GM23338 (cell line): ENCODE results near the gene CASP5. TPM values are rescaled to one million over a fixed set of nuclear protein-coding genes. Genes with fewer than 3 reads are reported as not detected.

Experiments
- ATAC-seq: fragments of 200-7000 bp; cut with Tn5 transposase; 3 replicates; pipeline ENCODE4 v1.9.1; 2020
- DNase-seq: peaks from one replicate; pipeline ENCODE4 v3.0.0-alpha.2; 2015; ENCODE audit warnings: low spot score
- H2AFZ ChIP-seq: fragments of 200-600 bp; sonication (generic); 2 replicates; pipeline ENCODE4 v1.8.0; 2016; ENCODE audit warnings: antibody characterized with exemption, mild to moderate bottlenecking, moderate library complexity
- H3F3A ChIP-seq: fragments of 200-600 bp; sonication (generic); replicated peaks from 2 replicates; pipeline ENCODE4 v1.8.0; 2017; ENCODE audit warnings: antibody characterized with exemption, mixed run types, low read depth
- H3K27ac ChIP-seq: fragments of 200-600 bp; sonication (generic); 2 replicates; pipeline ENCODE4 v1.6.1; 2016; ENCODE audit warnings: low read depth
- H3K27me3 ChIP-seq: fragments of 200-600 bp; sonication (generic); 2 replicates; pipeline ENCODE4 v1.8.0; 2016; ENCODE audit warnings: mild to moderate bottlenecking, mixed run types, moderate library complexity; ENCODE audit not compliant: insufficient read depth
- H3K36me3 ChIP-seq: fragments of 200-600 bp; sonication (generic); 2 replicates; pipeline ENCODE4 v1.8.0; 2016; ENCODE audit warnings: mild to moderate bottlenecking; ENCODE audit not compliant: insufficient read depth
- H3K4me1 ChIP-seq: fragments of 200-600 bp; sonication (generic); 2 replicates; pipeline ENCODE4 v1.8.0; 2016; ENCODE audit warnings: mild to moderate bottlenecking, moderate library complexity; ENCODE audit not compliant: insufficient read depth
- H3K4me2 ChIP-seq: fragments of 200-600 bp; sonication (generic); 2 replicates; pipeline ENCODE4 v1.7.1; 2017; ENCODE audit warnings: mixed run types
- H3K4me3 ChIP-seq: fragments of 200-600 bp; sonication (generic); 2 replicates; pipeline ENCODE4 v1.6.1; 2016; ENCODE audit warnings: mixed run types
- H3K79me2 ChIP-seq: fragments of 200-600 bp; sonication (generic); replicated peaks from 2 replicates; pipeline ENCODE4 v1.8.0; 2017; ENCODE audit warnings: mild to moderate bottlenecking; ENCODE audit not compliant: insufficient read depth
- H3K9me2 ChIP-seq: fragments of 200-600 bp; sonication (generic); 2 replicates; pipeline ENCODE4 v1.8.0; 2017; ENCODE audit not compliant: insufficient read depth
- H4K20me1 ChIP-seq: fragments of 200-600 bp; sonication (generic); replicated peaks from 2 replicates; pipeline ENCODE4 v1.8.0; 2017; ENCODE audit warnings: mild to moderate bottlenecking; ENCODE audit not compliant: insufficient read depth
- H3K27ac Mint-ChIP-seq: 2 replicates; pipeline ENCODE4 v1.8.0; 2020; ENCODE audit warnings: inconsistent platforms, mild to moderate bottlenecking, moderate library complexity, mixed read lengths
- H3K27me3 Mint-ChIP-seq: 3 replicates; pipeline ENCODE4 v1.8.0; 2022; ENCODE audit warnings: low read depth, mild to moderate bottlenecking, moderate library complexity, mixed read lengths, inconsistent platforms; ENCODE audit not compliant: insufficient read depth, poor library complexity
- H3K36me3 Mint-ChIP-seq: 3 replicates; pipeline ENCODE4 v1.8.0; 2021; ENCODE audit warnings: low read depth, mild to moderate bottlenecking, inconsistent platforms, moderate library complexity, mixed read lengths
- H3K4me1 Mint-ChIP-seq: 3 replicates; pipeline ENCODE4 v1.8.0; 2020; ENCODE audit warnings: mild to moderate bottlenecking, inconsistent platforms, mixed read lengths
- H3K4me3 Mint-ChIP-seq: 3 replicates; pipeline ENCODE4 v1.8.0; 2021; ENCODE audit warnings: moderate library complexity, mild to moderate bottlenecking, inconsistent platforms, mixed read lengths
- H3K9me3 Mint-ChIP-seq: 3 replicates; pipeline ENCODE4 v1.8.0; 2020; ENCODE audit warnings: moderate library complexity, mild to moderate bottlenecking, inconsistent platforms, mixed read lengths
- CREB1 ChIP-seq: fragments of 250-450 bp; sonication (Bioruptor Pico); IDR thresholded peaks from 2 replicates; pipeline ENCODE4 v1.5.0; 2020; ENCODE audit warnings: low read depth, mild to moderate bottlenecking, moderate library complexity
- EZH2 ChIP-seq: fragments of 200-600 bp; sonication (generic); IDR thresholded peaks from one replicate; pipeline ENCODE4 v1.8.0; 2017; ENCODE audit warnings: antibody characterized with exemption, mild to moderate bottlenecking, low read depth; ENCODE audit not compliant: unreplicated experiment
- EZH2phosphoT487 ChIP-seq: fragments of 200-600 bp; sonication (generic); IDR thresholded peaks from one replicate; pipeline ENCODE4 v1.8.1; 2018; ENCODE audit warnings: antibody characterized with exemption; ENCODE audit not compliant: unreplicated experiment
- JUNB ChIP-seq: IDR thresholded peaks from one replicate; pipeline ENCODE4 v1.6.1; 2016; ENCODE audit warnings: antibody characterized with exemption; ENCODE audit not compliant: unreplicated experiment
- POLR2AphosphoS5 ChIP-seq: IDR thresholded peaks from 2 replicates; pipeline ENCODE4 v1.6.1; 2016; ENCODE audit warnings: antibody characterized with exemption, low read depth
- STAT1 ChIP-seq: IDR thresholded peaks from one replicate; pipeline ENCODE4 v1.6.1; 2016; ENCODE audit warnings: antibody characterized with exemption; ENCODE audit not compliant: unreplicated experiment
- ZNF114 ChIP-seq: fragments of 250-450 bp; sonication (Bioruptor Pico); IDR thresholded peaks from 2 replicates; pipeline ENCODE4 v1.5.0; 2020; ENCODE audit warnings: mild to moderate bottlenecking, moderate library complexity
- ZNF331 ChIP-seq: fragments of 250-450 bp; sonication (Bioruptor Pico); IDR thresholded peaks from 2 replicates; pipeline ENCODE4 v1.5.0; 2020; ENCODE audit warnings: low read depth, mild to moderate bottlenecking, moderate library complexity
- polyA plus RNA-seq: library from polyadenylated mRNA; unstranded; fragments of >200 nt; fragmentation: Nextera tagmentation; extraction: Ambion mirVana; gene quantifications from 2 replicates; pipeline ENCODE4 v1.2.1, GENCODE V29; 2016
- total RNA-seq: library from RNA; depleted of rRNA; stranded (reverse); fragments of >200 nt; shearing (Covaris generic); gene quantifications from 2 replicates; pipeline ENCODE4 v1.2.3, GENCODE V29; 2014
- TF ChIP-seq, protein P1 (sequence below): IDR thresholded peaks from one replicate; pipeline ENCODE4 v1.6.1; 2018; ENCODE audit warnings: antibody characterized with exemption; ENCODE audit not compliant: unreplicated experiment
- TF ChIP-seq, protein P2 (sequence below): fragments of 250-450 bp; sonication (Bioruptor Pico); IDR thresholded peaks from 2 replicates; pipeline ENCODE4 v1.5.0; 2020; ENCODE audit warnings: mild to moderate bottlenecking, moderate library complexity
- TF ChIP-seq, protein P3 (sequence below): IDR thresholded peaks from 2 replicates; pipeline ENCODE4 v1.6.1; 2016; ENCODE audit warnings: antibody characterized with exemption

CASP5 gene
- total and polyA plus RNA-seq, 2 experiments from 2014 or later: not detected

DNA sequence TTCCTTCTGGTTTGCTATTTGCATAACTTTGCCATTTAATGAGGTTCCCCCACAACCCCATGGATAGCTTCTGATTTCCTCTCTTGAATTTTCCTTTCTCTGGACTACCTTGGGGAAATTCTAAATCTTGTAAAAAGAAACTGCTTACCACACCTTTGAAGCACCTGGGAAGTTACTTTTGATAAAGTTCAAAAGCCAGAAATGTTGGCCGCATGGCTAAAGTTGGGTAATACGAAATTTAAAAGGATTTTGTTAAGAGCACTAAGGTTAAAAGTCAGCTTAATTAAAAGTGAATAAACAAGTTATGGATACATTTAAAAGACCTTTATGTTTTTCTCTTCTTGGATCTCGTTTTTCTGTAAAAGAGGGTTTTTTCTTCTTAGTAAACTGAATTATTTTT is 60.1 kb downstream of the CASP5 start:
- H3F3A ChIP-seq: no peaks in the 10 kb centered on the region
- no peaks in the 10 kb centered on the region for H3K27me3 ChIP-seq
- peaks cover 11% of the 10 kb centered on the region; the same call in 1 of the 2 replicates for H3K9me2 ChIP-seq
- TF ChIP-seq JUNB: no peak
- TF ChIP-seq EZH2phosphoT487: no peak
- TF ChIP-seq ZNF114 (CRISPR knock-in tag): no peak
- H2AFZ ChIP-seq: no peak overlapping the region
- Mint-ChIP-seq H3K4me3 (no peak overlapping the region), H3K4me1 (no peaks in the 10 kb centered on the region), H3K27ac (no peak overlapping the region), H3K9me3 (peaks cover 28% of the 10 kb centered on the region), H3K36me3 (peaks cover 31% of the 10 kb centered on the region), H3K27me3 (no peaks in the 10 kb centered on the region)
- no peak for DNase-seq
- ATAC-seq: no peak
- H3K27ac ChIP-seq: no peak overlapping the region
- no peak overlapping the region for H3K4me2 ChIP-seq
- peaks cover 4% of the 10 kb centered on the region; the same call in 1 of the 2 replicates for H3K36me3 ChIP-seq
- no peaks in the 10 kb centered on the region for H4K20me1 ChIP-seq
- H3K4me3 ChIP-seq: no peak overlapping the region
- peaks cover 4% of the 10 kb centered on the region; the same call in 1 of the 2 replicates for H3K4me1 ChIP-seq
- H3K79me2 ChIP-seq: no peaks in the 10 kb centered on the region

DNA sequence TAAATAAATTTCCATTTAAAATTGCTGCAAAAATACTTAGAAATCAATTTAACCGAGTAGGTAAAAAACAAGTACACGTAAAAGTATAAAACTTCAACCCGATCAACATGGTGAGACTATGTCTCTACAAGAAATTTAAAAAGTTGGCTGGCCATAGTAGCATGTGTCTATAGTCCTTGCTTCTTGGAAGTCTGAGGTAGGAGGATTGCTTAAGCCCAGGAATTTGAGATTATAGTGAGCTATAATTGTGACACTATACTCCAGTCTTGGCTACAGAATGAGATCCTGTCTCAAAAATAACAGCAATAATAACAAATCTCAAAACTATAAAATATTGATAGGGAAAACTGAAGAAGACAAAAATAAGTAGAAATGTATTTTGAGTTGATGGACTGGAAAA is 65.7 kb downstream of the CASP5 start:
- Histone ChIP-seq H2AFZ (no peak overlapping the region), H3K79me2 (no peaks in the 10 kb centered on the region), H3K4me2 (no peak overlapping the region), H3F3A (no peaks in the 10 kb centered on the region), H3K36me3 (no peaks in the 10 kb centered on the region), H3K27me3 (no peaks in the 10 kb centered on the region), H3K27ac (no peak overlapping the region), H3K9me2 (peaks cover 11% of the 10 kb centered on the region; the same call in 1 of the 2 replicates), H3K4me1 (peaks cover 1% of the 10 kb centered on the region; the same call in 1 of the 2 replicates), H3K4me3 (no peak overlapping the region), H4K20me1 (no peaks in the 10 kb centered on the region)
- Mint-ChIP-seq H3K36me3 (peaks cover 2% of the 10 kb centered on the region; the same call in 2 of the 3 replicates), H3K27ac (no peak overlapping the region), H3K27me3 (no peaks in the 10 kb centered on the region), H3K4me1 (no peaks in the 10 kb centered on the region), H3K9me3 (no peaks in the 10 kb centered on the region), H3K4me3 (no peak overlapping the region)
- ATAC-seq: no peak
- DNase-seq: no peak
- no peak for TF ChIP-seq ZNF114 (CRISPR knock-in tag)
- TF ChIP-seq, protein P1, sequence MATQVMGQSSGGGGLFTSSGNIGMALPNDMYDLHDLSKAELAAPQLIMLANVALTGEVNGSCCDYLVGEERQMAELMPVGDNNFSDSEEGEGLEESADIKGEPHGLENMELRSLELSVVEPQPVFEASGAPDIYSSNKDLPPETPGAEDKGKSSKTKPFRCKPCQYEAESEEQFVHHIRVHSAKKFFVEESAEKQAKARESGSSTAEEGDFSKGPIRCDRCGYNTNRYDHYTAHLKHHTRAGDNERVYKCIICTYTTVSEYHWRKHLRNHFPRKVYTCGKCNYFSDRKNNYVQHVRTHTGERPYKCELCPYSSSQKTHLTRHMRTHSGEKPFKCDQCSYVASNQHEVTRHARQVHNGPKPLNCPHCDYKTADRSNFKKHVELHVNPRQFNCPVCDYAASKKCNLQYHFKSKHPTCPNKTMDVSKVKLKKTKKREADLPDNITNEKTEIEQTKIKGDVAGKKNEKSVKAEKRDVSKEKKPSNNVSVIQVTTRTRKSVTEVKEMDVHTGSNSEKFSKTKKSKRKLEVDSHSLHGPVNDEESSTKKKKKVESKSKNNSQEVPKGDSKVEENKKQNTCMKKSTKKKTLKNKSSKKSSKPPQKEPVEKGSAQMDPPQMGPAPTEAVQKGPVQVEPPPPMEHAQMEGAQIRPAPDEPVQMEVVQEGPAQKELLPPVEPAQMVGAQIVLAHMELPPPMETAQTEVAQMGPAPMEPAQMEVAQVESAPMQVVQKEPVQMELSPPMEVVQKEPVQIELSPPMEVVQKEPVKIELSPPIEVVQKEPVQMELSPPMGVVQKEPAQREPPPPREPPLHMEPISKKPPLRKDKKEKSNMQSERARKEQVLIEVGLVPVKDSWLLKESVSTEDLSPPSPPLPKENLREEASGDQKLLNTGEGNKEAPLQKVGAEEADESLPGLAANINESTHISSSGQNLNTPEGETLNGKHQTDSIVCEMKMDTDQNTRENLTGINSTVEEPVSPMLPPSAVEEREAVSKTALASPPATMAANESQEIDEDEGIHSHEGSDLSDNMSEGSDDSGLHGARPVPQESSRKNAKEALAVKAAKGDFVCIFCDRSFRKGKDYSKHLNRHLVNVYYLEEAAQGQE: no peak
- TF ChIP-seq EZH2: no peak
- TF ChIP-seq CREB1 (CRISPR knock-in tag): no peak
- TF ChIP-seq ZNF331 (CRISPR knock-in tag): no peak
- TF ChIP-seq POLR2AphosphoS5: no peak
- no peak for TF ChIP-seq STAT1
- TF ChIP-seq, protein P2, sequence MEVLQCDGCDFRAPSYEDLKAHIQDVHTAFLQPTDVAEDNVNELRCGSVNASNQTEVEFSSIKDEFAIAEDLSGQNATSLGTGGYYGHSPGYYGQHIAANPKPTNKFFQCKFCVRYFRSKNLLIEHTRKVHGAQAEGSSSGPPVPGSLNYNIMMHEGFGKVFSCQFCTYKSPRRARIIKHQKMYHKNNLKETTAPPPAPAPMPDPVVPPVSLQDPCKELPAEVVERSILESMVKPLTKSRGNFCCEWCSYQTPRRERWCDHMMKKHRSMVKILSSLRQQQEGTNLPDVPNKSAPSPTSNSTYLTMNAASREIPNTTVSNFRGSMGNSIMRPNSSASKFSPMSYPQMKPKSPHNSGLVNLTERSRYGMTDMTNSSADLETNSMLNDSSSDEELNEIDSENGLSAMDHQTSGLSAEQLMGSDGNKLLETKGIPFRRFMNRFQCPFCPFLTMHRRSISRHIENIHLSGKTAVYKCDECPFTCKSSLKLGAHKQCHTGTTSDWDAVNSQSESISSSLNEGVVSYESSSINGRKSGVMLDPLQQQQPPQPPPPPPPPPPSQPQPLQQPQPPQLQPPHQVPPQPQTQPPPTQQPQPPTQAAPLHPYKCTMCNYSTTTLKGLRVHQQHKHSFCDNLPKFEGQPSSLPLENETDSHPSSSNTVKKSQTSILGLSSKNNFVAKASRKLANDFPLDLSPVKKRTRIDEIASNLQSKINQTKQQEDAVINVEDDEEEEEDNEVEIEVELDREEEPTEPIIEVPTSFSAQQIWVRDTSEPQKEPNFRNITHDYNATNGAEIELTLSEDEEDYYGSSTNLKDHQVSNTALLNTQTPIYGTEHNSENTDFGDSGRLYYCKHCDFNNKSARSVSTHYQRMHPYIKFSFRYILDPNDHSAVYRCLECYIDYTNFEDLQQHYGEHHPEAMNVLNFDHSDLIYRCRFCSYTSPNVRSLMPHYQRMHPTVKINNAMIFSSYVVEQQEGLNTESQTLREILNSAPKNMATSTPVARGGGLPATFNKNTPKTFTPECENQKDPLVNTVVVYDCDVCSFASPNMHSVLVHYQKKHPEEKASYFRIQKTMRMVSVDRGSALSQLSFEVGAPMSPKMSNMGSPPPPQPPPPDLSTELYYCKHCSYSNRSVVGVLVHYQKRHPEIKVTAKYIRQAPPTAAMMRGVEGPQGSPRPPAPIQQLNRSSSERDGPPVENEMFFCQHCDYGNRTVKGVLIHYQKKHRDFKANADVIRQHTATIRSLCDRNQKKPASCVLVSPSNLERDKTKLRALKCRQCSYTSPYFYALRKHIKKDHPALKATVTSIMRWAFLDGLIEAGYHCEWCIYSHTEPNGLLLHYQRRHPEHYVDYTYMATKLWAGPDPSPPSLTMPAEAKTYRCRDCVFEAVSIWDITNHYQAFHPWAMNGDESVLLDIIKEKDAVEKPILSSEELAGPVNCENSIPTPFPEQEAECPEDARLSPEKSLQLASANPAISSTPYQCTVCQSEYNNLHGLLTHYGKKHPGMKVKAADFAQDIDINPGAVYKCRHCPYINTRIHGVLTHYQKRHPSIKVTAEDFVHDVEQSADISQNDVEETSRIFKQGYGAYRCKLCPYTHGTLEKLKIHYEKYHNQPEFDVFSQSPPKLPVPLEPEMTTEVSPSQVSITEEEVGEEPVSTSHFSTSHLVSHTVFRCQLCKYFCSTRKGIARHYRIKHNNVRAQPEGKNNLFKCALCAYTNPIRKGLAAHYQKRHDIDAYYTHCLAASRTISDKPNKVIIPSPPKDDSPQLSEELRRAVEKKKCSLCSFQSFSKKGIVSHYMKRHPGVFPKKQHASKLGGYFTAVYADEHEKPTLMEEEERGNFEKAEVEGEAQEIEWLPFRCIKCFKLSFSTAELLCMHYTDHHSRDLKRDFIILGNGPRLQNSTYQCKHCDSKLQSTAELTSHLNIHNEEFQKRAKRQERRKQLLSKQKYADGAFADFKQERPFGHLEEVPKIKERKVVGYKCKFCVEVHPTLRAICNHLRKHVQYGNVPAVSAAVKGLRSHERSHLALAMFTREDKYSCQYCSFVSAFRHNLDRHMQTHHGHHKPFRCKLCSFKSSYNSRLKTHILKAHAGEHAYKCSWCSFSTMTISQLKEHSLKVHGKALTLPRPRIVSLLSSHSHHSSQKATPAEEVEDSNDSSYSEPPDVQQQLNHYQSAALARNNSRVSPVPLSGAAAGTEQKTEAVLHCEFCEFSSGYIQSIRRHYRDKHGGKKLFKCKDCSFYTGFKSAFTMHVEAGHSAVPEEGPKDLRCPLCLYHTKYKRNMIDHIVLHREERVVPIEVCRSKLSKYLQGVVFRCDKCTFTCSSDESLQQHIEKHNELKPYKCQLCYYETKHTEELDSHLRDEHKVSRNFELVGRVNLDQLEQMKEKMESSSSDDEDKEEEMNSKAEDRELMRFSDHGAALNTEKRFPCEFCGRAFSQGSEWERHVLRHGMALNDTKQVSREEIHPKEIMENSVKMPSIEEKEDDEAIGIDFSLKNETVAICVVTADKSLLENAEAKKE (CRISPR knock-in tag): no peak
- TF ChIP-seq EZH2phosphoT487: no peak
- TF ChIP-seq, protein P3, sequence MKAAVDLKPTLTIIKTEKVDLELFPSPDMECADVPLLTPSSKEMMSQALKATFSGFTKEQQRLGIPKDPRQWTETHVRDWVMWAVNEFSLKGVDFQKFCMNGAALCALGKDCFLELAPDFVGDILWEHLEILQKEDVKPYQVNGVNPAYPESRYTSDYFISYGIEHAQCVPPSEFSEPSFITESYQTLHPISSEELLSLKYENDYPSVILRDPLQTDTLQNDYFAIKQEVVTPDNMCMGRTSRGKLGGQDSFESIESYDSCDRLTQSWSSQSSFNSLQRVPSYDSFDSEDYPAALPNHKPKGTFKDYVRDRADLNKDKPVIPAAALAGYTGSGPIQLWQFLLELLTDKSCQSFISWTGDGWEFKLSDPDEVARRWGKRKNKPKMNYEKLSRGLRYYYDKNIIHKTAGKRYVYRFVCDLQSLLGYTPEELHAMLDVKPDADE: no peak
